Measurements from ENCODE around the gene C1orf87.
"Not testable (repeated sequence)": the region's sequence is repeated elsewhere in the genome, so short reads cannot be mapped to it uniquely, and the experiment has no call there.

The C1orf87 gene

GRCh38 chr1:59976194-59977074 is 97.1 kb downstream of the C1orf87 start:
- TF ChIP-seq JUND (IDR thresholded peaks at IDR 0.05; ENCODE audit: low read depth), result no peak
- peak; percentile 50 to 57 for DNase-seq (ENCODE audit: low read depth in 1 of 2, low spot score in 1 of 2)
- in situ Hi-C loops (cut with HindIII; ENCODE audit: low pct_unique_long_range_greater_than_20kb, low sequenced_read_pairs), result no loop called here

DNA sequence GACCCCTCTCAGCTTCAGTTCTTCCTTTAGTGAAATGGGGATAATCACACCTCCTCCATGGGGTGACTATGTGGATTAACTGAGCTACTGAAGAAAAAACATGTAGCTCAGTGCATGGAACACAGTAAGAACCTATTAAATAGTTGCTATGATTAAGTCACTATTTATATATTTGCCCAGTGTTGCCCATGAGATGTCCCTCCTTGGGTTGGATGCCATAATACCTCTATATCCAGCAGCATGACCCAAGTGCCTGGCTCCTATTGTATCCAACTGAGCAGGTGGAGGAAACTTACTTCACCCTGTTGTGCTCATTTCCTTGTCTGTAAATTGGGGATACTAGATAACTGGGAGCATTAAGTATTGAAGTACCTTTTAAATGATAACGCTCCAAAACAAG is 99.9 kb downstream of the C1orf87 start:
- no peak for TF ChIP-seq JUND (IDR thresholded peaks at IDR 0.05; ENCODE audit: low read depth)
- DNase-seq (ENCODE audit: low read depth in 1 of 2, low spot score in 1 of 2), result no peak
- in situ Hi-C loops (cut with HindIII; ENCODE audit: low pct_unique_long_range_greater_than_20kb, low sequenced_read_pairs), result no loop called here

GRCh38 chr1:59972216-59972927 is 101.2 kb downstream of the C1orf87 start:
- no peak for DNase-seq (ENCODE audit: low read depth in 1 of 2, low spot score in 1 of 2)
- in situ Hi-C loops (cut with HindIII; ENCODE audit: low pct_unique_long_range_greater_than_20kb, low sequenced_read_pairs), result no loop called here
- TF ChIP-seq JUND (IDR thresholded peaks at IDR 0.05; ENCODE audit: low read depth), result no peak

- no peak for TF ChIP-seq JUND (IDR thresholded peaks at IDR 0.05; ENCODE audit: low read depth)
- in situ Hi-C loops (cut with HindIII; ENCODE audit: low pct_unique_long_range_greater_than_20kb, low sequenced_read_pairs), result no loop called here
- DNase-seq (ENCODE audit: low read depth in 1 of 2, low spot score in 1 of 2), result peak; percentile 62 to 69
Measured at GRCh38 chr1:59971464-59971911, 102.1 kb downstream of the C1orf87 start.

- DNase-seq (ENCODE audit: low read depth in 1 of 2, low spot score in 1 of 2); in situ Hi-C loops (cut with HindIII; ENCODE audit: low pct_unique_long_range_greater_than_20kb, low sequenced_read_pairs): not testable (repeated sequence)
Measured at GRCh38 chr1:59969542-59970175, 103.9 kb downstream of the C1orf87 start.

DNA sequence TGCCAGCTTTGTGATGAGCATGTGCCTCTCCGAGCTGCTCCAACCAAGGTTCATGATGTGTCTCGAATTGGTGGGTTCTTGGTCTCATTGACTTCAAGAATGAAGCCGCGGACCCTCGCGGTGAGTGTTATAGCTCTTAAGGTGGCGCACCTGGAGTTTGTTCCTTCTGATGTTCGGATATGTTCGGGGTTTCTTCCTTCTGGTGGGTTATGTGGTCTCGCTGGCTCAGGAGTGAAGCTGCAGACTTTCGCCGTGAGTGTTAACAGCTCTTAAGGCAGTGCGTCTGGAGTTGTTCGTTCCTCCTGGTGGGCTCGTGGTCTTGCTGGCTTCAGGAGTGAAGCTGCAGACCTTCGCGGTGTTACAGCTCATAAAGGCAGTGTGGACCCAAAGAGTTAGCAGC is 104.8 kb downstream of the C1orf87 start:
- DNase-seq (ENCODE audit: low read depth in 1 of 2, low spot score in 1 of 2); in situ Hi-C loops (cut with HindIII; ENCODE audit: low pct_unique_long_range_greater_than_20kb, low sequenced_read_pairs): not testable (repeated sequence)

GRCh38 chr1:59967780-59968179 is 105.8 kb downstream of the C1orf87 start:
- in situ Hi-C loops (cut with HindIII; ENCODE audit: low pct_unique_long_range_greater_than_20kb, low sequenced_read_pairs), result no loop called here
- DNase-seq (ENCODE audit: low read depth in 1 of 2, low spot score in 1 of 2), result no peak
- TF ChIP-seq JUND (IDR thresholded peaks at IDR 0.05; ENCODE audit: low read depth), result no peak

GRCh38 chr1:59967141-59967697 is 106.4 kb downstream of the C1orf87 start:
- no peak for DNase-seq (ENCODE audit: low read depth in 1 of 2, low spot score in 1 of 2)
- in situ Hi-C loops (cut with HindIII; ENCODE audit: low pct_unique_long_range_greater_than_20kb, low sequenced_read_pairs), result no loop called here
- TF ChIP-seq JUND (IDR thresholded peaks at IDR 0.05; ENCODE audit: low read depth), result no peak

GRCh38 chr1:59952065-59952464 is 121.5 kb downstream of the C1orf87 start:
- no peak for TF ChIP-seq JUND (IDR thresholded peaks at IDR 0.05; ENCODE audit: low read depth)
- in situ Hi-C loops (cut with HindIII; ENCODE audit: low pct_unique_long_range_greater_than_20kb, low sequenced_read_pairs), result no loop called here
- DNase-seq (ENCODE audit: low read depth in 1 of 2, low spot score in 1 of 2), result no peak

GRCh38 chr1:59949648-59950047 is 123.9 kb downstream of the C1orf87 start:
- no peak for TF ChIP-seq JUND (IDR thresholded peaks at IDR 0.05; ENCODE audit: low read depth)
- in situ Hi-C loops (cut with HindIII; ENCODE audit: low pct_unique_long_range_greater_than_20kb, low sequenced_read_pairs), result no loop called here
- no peak for DNase-seq (ENCODE audit: low read depth in 1 of 2, low spot score in 1 of 2)

GRCh38 chr1:59948990-59949389 is 124.6 kb downstream of the C1orf87 start:
- no peak for TF ChIP-seq JUND (IDR thresholded peaks at IDR 0.05; ENCODE audit: low read depth)
- no peak for DNase-seq (ENCODE audit: low read depth in 1 of 2, low spot score in 1 of 2)
- in situ Hi-C loops (cut with HindIII; ENCODE audit: low pct_unique_long_range_greater_than_20kb, low sequenced_read_pairs), result no loop called here

DNA sequence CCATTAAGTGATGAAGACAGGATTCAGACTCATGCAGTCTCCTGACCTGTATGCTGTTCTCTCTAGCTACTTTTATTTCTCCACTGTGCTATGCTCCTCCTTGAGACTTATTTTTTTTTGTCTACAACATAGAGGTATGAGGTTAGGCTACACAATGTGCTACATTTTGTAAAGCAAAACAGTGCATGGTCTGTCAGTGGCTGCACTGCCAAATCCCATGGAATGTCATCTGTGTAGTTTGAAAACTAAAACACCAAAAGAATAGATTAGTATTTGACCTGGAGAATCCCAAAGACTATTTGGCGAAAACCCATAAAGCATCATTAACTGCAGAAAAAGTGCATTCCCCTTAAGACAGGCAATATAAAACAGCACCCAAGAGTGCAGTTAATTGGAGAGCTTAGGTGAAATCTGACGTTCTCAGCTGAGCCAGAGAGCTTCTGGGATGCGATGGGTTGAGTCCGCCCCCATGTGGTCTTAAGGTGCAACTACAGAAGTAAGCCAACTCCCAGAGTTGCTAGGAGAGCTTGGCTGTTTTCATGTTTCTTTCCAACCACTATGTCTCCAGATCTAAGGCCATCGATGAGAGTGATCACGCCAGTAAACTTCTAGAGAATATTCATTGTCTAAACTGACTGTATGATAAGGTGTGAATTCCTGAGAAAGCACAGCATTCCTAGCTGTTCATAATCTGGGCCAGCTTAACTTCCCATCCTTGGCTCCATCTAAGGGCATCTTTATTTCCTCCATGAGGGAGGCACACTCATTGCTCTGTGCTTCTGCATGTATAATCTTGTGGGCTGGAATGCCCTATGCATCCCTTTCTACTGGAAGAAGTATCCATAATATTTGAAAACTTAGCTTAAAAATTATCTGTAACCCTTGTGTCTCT is 126.3 kb downstream of the C1orf87 start:
- peak; percentile 28 to 70 for DNase-seq (ENCODE audit: low read depth in 1 of 2, low spot score in 1 of 2)
- in situ Hi-C loops (cut with HindIII; ENCODE audit: low pct_unique_long_range_greater_than_20kb, low sequenced_read_pairs), result no loop called here
- no peak for TF ChIP-seq JUND (IDR thresholded peaks at IDR 0.05; ENCODE audit: low read depth)
